NCI-H1436 (cell line): ENCODE data around the gene SGCB.
"Not testable (repeated sequence)": the region's sequence is repeated elsewhere in the genome, so short reads cannot be mapped to it uniquely, and the experiment has no call there.

ENCODE experiments used
- DNase-seq: peaks from one replicate; lab custom pipeline; 2025; lab: John Stamatoyannopoulos, UW

The SGCB gene, protein sequence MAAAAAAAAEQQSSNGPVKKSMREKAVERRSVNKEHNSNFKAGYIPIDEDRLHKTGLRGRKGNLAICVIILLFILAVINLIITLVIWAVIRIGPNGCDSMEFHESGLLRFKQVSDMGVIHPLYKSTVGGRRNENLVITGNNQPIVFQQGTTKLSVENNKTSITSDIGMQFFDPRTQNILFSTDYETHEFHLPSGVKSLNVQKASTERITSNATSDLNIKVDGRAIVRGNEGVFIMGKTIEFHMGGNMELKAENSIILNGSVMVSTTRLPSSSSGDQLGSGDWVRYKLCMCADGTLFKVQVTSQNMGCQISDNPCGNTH

GRCh38 chr4:52038103-52038912 is at the start of gene SGCB:
SGCB (minus strand) TSS chr4:52038299; CDS start chr4:52038259, 40 bp downstream.
- peak; percentile 39 for DNase-seq

GRCh38 chr4:52086425-52086824 is 48.3 kb upstream of the SGCB start:
- DNase-seq, result not testable (repeated sequence)

DNA sequence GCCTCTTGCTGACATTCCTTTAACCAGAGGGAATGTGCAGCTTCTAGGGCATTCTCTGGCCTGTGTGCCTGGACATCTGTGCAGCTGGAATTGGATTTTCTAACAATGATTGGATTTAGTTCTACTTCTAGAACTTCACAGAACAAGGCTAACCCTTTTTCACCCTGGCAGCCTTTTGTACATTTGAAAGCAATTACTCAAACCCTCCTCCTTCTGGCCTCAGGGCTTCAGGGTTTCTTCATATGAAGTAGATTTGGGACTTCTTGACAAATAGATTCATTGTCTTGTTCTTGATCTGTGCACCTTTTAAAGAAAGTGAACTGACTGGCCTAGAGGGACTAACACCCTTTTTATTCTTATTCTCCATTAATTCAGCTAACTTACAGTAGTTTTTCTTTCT is 43.1 kb upstream of the SGCB start:
- no peak for DNase-seq

- DNase-seq, result no peak
Observed at GRCh38 chr4:52079659-52080058, 41.6 kb upstream of the SGCB start.

- no peak for DNase-seq
Observed at GRCh38 chr4:52076731-52077130, 38.6 kb upstream of the SGCB start.

GRCh38 chr4:52071791-52072546 is 33.9 kb upstream of the SGCB start:
- DNase-seq, result no peak

DNA sequence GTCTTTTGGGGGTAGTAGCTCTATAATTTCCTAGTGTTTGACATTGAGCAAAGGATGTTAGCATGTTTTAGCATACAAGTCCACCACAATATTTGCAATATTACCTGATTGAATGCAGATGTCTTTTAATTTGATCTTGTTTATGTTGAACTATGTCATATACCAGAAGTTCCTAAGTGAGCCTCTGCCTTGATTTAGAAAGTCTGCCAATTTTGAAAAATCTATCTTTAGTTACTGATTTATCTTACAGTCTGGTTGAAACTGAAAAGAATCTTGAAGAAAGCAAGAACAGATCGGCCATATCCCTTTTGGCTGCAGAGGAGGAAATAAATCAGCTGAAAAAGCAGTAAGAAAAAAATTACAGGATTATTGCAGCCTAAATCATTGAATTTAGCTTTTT is 31.5 kb upstream of the SGCB start:
- no peak for DNase-seq

GRCh38 chr4:52059372-52059771 is 21.3 kb upstream of the SGCB start:
- no peak for DNase-seq

- no peak for DNase-seq
Observed at GRCh38 chr4:52058275-52058674, 20.2 kb upstream of the SGCB start.

- DNase-seq, result no peak
Observed at GRCh38 chr4:52057196-52057595, 19.1 kb upstream of the SGCB start.

DNA sequence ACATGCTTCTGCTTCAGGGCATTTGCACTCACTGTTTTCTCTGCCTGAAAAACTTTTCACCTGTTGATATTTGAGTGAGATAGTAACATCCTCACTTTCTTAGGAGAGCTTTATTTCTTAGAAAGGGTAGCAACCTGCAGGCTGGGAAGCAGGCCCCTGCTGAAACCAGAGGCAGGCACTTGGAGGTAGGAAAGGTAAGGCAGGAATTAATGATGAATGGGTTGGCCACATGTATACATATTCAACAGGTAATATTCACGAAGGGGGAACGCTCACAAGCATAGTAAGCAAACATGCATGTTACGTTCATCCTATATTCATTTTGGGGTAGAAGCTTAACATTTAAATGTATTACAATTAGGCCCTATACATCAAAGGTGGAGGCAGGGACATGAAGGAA is 16.2 kb upstream of the SGCB start:
- no peak for DNase-seq

GRCh38 chr4:52052475-52052780 is 14.3 kb upstream of the SGCB start:
- DNase-seq, result no peak

DNA sequence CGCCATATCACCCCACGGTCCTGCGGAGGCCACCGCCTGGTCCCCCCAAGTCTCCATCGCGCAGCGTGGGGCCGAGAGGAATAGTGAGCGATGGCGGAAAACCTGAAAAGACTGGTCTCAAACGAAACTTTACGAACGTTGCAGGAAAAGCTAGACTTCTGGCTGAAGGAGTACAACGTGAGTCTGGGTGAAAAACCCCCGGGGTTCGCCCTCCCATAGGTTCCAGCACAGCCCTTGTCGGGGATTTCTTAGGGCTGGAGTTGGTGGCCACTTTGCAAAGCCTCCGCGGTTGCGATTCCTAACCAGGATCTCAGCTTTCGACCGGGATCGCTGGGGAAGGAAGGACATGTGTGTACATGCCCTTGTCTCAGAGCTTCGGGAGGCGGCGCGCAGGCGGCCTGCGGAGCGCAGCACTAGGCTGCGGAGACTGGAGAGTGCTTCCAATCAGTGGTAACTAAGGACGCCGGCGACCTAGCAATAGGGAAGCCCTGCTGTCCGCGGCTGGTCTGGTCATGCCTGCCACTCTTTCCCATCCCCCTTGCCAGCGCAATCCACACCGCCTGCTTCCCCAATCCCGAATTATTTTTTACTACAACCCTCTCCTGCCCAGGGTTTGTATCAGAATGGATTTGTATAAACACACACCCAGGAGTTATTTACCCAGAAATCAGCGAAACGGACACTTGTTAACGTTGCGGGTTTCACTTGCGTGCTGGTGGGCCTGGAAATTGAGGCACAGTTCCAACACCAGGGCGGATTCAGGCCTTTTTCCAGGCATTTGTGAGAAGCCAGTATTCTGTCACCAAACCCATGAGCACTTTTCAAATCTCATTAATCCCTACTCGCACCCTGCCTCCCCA is 13.7 kb upstream of the SGCB start:
- DNase-seq, result peak; percentile 20

DNA sequence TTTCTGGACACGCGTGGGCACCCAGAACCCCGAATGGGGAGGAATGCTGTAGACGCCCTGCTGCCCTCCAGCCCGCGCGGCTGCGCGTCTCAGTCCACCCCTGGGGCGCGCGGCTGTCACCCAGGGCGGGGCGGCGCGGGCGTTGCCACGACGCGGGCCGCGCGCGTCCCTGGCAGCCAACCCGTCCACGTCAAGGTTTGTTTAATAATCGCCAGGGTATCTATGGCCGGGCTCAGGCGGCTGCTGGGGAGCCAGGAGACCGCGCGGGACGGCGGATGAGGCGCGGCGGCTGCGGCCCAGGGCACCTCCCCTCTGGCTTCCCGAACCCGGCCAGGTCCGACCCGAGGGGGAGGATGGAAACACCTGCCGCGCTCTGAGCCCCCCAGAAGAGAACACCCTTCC is 13.1 kb upstream of the SGCB start, which contains the start of gene SPATA18:
Gene SPATA18, plus strand, starts transcription at position 92 of the 402 bp plus-strand sequence. CDS start 401 bp downstream, outside the sequence.
- DNase-seq, result no peak

DNA sequence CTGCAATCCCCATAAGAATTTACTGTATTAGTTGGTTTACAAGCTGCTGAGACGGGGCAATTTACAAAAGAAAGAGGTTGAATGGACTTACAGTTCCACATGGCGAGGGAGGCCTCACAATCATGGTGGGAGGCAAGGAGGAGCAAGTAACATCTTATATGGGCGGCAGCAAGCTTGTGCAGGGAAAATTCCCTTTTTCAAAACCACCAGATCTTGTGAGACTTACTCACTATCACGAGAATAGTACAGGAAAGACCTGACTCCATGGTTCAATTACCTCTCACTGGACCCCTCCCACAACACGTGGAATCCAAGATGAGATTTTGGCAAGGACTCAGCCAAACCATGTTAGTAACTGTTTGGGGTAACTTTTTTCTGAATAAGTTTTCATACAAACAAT is 11.2 kb upstream of the SGCB start:
- DNase-seq, result no peak

- no peak for DNase-seq
Observed at GRCh38 chr4:52045028-52045427, 6.9 kb upstream of the SGCB start.

GRCh38 chr4:52037689-52038102 is 403 bp downstream of the SGCB start:
- peak; percentile 27 for DNase-seq

GRCh38 chr4:52036886-52037530 is 1.1 kb downstream of the SGCB start:
- no peak for DNase-seq

DNA sequence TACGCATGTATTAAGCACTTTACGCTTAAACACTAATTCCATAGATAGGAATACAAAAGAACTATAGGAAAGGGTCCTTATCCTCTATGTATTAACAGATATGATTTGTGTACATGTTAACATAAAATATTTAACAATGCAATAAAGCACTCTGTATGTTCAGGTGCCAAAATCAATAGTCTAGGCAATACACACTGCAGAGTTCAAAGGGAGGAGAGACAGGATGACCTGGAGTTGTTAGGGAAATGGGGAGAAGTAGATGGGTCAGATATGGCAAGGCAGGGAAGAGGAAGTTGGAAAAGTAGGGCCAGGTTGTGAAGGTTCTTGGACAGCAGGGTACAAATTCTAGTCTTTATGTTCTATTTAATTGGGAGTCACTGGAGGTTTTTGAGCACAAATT is 2.9 kb downstream of the SGCB start:
- DNase-seq, result no peak

DNA sequence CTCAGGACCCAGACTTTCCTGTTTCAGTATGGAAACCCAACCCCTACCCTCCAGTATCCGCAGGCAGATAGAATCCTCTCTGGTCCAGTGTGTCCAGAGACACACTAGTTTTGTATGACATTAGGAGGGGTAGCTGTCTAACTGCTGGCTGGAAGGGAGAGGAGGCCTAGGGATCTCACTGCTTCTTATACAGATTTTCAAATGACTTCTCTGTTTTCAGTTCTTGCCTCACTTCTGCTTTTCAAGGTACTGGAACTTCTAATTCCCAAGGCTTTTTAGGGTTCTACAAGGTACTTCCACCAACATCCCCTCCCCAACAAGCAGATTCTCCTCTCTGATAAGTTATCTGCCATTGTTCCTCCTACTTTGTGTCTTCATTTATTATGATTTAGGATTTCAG is 6.1 kb downstream of the SGCB start:
- no peak for DNase-seq

GRCh38 chr4:52028970-52029369 is 9.1 kb downstream of the SGCB start:
- DNase-seq, result no peak
